K562 (cell line): Measurements from ENCODE around the gene FAM50A. TPM values are rescaled to one million over a fixed set of nuclear protein-coding genes. Genes with fewer than 3 reads are reported as not detected.
A peak's percentile ranks its signal among the peaks of the same experiment; 100 is the strongest.

ENCODE experiments used
- BRCA1 ChIP-seq, 2 experiments: fragments of 450-650 bp in 1 of 2; sonication (generic) in 1 of 2; formaldehyde crosslinking in 1 of 2; IDR thresholded peaks; 2 replicates each; pipeline versions ENCODE4 v1.5.0 to v1.6.1; 2017 to 2020; ENCODE audit warnings: mild to moderate bottlenecking in 1 of 2, missing genetic modification reagents in 1 of 2
- CCNT2 ChIP-seq: IDR thresholded peaks from 2 replicates; pipeline ENCODE4 v1.6.1; 2011; ENCODE audit warnings: borderline replicate concordance, low read depth, mild to moderate bottlenecking, moderate library complexity, mixed read lengths, low read length; ENCODE audit not compliant: insufficient read length; ENCODE audit errors: extremely low read depth
- FOSL1 ChIP-seq: fragments of 200-800 bp; sonication (Bioruptor generic); conservative IDR thresholded peaks from 2 replicates; pipeline ENCODE4 v1.6.1; 2016; ENCODE audit warnings: missing genetic modification characterization, missing compliant biosample characterization
- FOXA1 ChIP-seq: fragments of 450-650 bp; IDR thresholded peaks from 2 replicates; pipeline ENCODE4 v1.6.1; 2016; ENCODE audit warnings: mild to moderate bottlenecking, borderline replicate concordance
- HDAC6 ChIP-seq: IDR thresholded peaks from 2 replicates; pipeline ENCODE4 v1.6.1; 2012; ENCODE audit warnings: low read depth, mild to moderate bottlenecking, control low read depth, inconsistent platforms, low read length, moderate library complexity
- MAX ChIP-seq: sonication (generic); formaldehyde crosslinking; IDR thresholded peaks from 2 replicates; pipeline ENCODE4 v1.9.0; 2022; ENCODE audit warnings: mild to moderate bottlenecking, missing genetic modification reagents
- NUFIP1 ChIP-seq: fragments of 450-650 bp; IDR thresholded peaks from 2 replicates; pipeline ENCODE4 v1.6.1; 2018; ENCODE audit not compliant: partially characterized antibody
- ZNF253 ChIP-seq: fragments of 250-450 bp; sonication (Bioruptor Pico); conservative IDR thresholded peaks from 2 replicates; pipeline ENCODE4 v1.6.1; 2021; ENCODE audit warnings: mild to moderate bottlenecking
- ZNF3 ChIP-seq: fragments of 250-450 bp; sonication (Bioruptor Pico); IDR thresholded peaks from 2 replicates; pipeline ENCODE4 v1.5.0; 2021; ENCODE audit warnings: mild to moderate bottlenecking, moderate library complexity
- polyA plus RNA-seq, 8 experiments: library from polyadenylated mRNA; depleted of rRNA in 4 of 8; stranded (reverse) in 5 of 8; unstranded in 3 of 8; fragments of >200 nt; fragmentation: Nextera tagmentation in 2 of 8; fragmentation: Illumina TruSeq in 1 of 8; extraction: Ambion mirVana in 2 of 8; extraction: Trizol in 1 of 8; gene quantifications; 2 replicates each; pipeline versions ENCODE4 v1.2.1 to v1.2.3, GENCODE V29; 2011 to 2014; ENCODE audit warnings: inconsistent platforms in 1 of 8, missing spikeins in 1 of 8
- total RNA-seq, 7 experiments: library from RNA; depleted of rRNA in 6 of 7; stranded (reverse); fragments of >200 nt in 6 of 7; fragmentation: Illumina TruSeq in 2 of 7; extraction: Trizol in 2 of 7; gene quantifications; 2 replicates each; pipeline versions ENCODE4 v1.2.1 to v1.2.3, GENCODE V29; 2011 to 2021; ENCODE audit warnings: low replicate concordance in 1 of 7
- TF ChIP-seq, protein P1 (sequence below): fragments of 450-650 bp; IDR thresholded peaks from 2 replicates; pipeline ENCODE4 v1.6.1; 2016; ENCODE audit warnings: mild to moderate bottlenecking
- TF ChIP-seq, protein P2 (sequence below), 2 experiments: fragments of 450-650 bp; formaldehyde crosslinking in 1 of 2; IDR thresholded peaks; 2 replicates each; pipeline versions ENCODE4 v1.4.0 to v1.6.1; 2014 to 2020; ENCODE audit warnings: mild to moderate bottlenecking in 2 of 2, borderline replicate concordance in 1 of 2, low read depth in 1 of 2
- TF ChIP-seq, protein P3 (sequence below), 2 experiments: fragments of 450-650 bp; IDR thresholded peaks; 2 replicates each; pipeline ENCODE4 v1.6.1; 2016

Gene FAM50A
- total and polyA plus RNA-seq, 9 of the 15 experiments (the other 6 are each of a cell fraction or from before 2014, with no cell fraction given) = 4.4 to 114 (median 67.3) TPM

- TF ChIP-seq, protein P1, sequence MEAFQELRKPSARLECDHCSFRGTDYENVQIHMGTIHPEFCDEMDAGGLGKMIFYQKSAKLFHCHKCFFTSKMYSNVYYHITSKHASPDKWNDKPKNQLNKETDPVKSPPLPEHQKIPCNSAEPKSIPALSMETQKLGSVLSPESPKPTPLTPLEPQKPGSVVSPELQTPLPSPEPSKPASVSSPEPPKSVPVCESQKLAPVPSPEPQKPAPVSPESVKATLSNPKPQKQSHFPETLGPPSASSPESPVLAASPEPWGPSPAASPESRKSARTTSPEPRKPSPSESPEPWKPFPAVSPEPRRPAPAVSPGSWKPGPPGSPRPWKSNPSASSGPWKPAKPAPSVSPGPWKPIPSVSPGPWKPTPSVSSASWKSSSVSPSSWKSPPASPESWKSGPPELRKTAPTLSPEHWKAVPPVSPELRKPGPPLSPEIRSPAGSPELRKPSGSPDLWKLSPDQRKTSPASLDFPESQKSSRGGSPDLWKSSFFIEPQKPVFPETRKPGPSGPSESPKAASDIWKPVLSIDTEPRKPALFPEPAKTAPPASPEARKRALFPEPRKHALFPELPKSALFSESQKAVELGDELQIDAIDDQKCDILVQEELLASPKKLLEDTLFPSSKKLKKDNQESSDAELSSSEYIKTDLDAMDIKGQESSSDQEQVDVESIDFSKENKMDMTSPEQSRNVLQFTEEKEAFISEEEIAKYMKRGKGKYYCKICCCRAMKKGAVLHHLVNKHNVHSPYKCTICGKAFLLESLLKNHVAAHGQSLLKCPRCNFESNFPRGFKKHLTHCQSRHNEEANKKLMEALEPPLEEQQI = no peak
- TF ChIP-seq, protein P2, sequence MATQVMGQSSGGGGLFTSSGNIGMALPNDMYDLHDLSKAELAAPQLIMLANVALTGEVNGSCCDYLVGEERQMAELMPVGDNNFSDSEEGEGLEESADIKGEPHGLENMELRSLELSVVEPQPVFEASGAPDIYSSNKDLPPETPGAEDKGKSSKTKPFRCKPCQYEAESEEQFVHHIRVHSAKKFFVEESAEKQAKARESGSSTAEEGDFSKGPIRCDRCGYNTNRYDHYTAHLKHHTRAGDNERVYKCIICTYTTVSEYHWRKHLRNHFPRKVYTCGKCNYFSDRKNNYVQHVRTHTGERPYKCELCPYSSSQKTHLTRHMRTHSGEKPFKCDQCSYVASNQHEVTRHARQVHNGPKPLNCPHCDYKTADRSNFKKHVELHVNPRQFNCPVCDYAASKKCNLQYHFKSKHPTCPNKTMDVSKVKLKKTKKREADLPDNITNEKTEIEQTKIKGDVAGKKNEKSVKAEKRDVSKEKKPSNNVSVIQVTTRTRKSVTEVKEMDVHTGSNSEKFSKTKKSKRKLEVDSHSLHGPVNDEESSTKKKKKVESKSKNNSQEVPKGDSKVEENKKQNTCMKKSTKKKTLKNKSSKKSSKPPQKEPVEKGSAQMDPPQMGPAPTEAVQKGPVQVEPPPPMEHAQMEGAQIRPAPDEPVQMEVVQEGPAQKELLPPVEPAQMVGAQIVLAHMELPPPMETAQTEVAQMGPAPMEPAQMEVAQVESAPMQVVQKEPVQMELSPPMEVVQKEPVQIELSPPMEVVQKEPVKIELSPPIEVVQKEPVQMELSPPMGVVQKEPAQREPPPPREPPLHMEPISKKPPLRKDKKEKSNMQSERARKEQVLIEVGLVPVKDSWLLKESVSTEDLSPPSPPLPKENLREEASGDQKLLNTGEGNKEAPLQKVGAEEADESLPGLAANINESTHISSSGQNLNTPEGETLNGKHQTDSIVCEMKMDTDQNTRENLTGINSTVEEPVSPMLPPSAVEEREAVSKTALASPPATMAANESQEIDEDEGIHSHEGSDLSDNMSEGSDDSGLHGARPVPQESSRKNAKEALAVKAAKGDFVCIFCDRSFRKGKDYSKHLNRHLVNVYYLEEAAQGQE (IDR thresholded peaks at IDR 0.05; ENCODE audit: borderline replicate concordance) = 0 out of 2 replicates have a peak, but pooled peaks have one; percentile 16
- TF ChIP-seq, protein P2 (CRISPR knock-in tag; IDR thresholded peaks at IDR 0.05; ENCODE audit: low read depth) = no peak
- TF ChIP-seq, protein P3, sequence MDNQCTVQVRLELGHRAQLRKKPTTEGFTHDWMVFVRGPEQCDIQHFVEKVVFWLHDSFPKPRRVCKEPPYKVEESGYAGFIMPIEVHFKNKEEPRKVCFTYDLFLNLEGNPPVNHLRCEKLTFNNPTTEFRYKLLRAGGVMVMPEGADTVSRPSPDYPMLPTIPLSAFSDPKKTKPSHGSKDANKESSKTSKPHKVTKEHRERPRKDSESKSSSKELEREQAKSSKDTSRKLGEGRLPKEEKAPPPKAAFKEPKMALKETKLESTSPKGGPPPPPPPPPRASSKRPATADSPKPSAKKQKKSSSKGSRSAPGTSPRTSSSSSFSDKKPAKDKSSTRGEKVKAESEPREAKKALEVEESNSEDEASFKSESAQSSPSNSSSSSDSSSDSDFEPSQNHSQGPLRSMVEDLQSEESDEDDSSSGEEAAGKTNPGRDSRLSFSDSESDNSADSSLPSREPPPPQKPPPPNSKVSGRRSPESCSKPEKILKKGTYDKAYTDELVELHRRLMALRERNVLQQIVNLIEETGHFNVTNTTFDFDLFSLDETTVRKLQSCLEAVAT (IDR thresholded peaks at IDR 0.05) = 0 out of 4 replicates have a peak, but pooled peaks of 1 of the 2 experiments have one; percentile 46
- TF ChIP-seq CCNT2 = peak; percentile 61
- TF ChIP-seq NUFIP1 = no peak
- no peak for TF ChIP-seq ZNF253
- no peak for TF ChIP-seq ZNF3 (CRISPR knock-in tag)
- TF ChIP-seq FOXA1 = no peak
- no peak for TF ChIP-seq MAX
- TF ChIP-seq HDAC6 = no peak
- no peak for TF ChIP-seq FOSL1 (tag)
- no peak for TF ChIP-seq BRCA1 (IDR thresholded peaks at IDR 0.05)
- no peak for TF ChIP-seq BRCA1 (CRISPR knock-in tag; IDR thresholded peaks at IDR 0.05)
Measured at GRCh38 chrX:154428176-154429171, 15.5 kb upstream of the FAM50A start, which contains the start of gene ATP6AP1 (continued).
